Occipital lobe (tissue), 2 donors: ENCODE measurements around the gene GNAI2. TPM values are rescaled to one million over a fixed set of nuclear protein-coding genes. Genes with fewer than 3 reads are reported as not detected.
"Not testable (repeated sequence)": the region's sequence is repeated elsewhere in the genome, so short reads cannot be mapped to it uniquely, and the experiment has no call there.

Source experiments
- DNase-seq: peaks from one replicate; lab custom pipeline; 2025; lab: John Stamatoyannopoulos, UW
- total RNA-seq: library from RNA; depleted of rRNA; stranded (reverse); fragments of >200 nt; gene quantifications from one replicate; pipeline ENCODE4 v1.2.3, GENCODE V29; 2014

Gene GNAI2
- total RNA-seq, 1 donor from 2014 or later: 84.5 TPM

GRCh38 chr3:50226888-50227389, 9.1 kb upstream of the GNAI2 start:
- DNase-seq: peak; percentile 59

DNA sequence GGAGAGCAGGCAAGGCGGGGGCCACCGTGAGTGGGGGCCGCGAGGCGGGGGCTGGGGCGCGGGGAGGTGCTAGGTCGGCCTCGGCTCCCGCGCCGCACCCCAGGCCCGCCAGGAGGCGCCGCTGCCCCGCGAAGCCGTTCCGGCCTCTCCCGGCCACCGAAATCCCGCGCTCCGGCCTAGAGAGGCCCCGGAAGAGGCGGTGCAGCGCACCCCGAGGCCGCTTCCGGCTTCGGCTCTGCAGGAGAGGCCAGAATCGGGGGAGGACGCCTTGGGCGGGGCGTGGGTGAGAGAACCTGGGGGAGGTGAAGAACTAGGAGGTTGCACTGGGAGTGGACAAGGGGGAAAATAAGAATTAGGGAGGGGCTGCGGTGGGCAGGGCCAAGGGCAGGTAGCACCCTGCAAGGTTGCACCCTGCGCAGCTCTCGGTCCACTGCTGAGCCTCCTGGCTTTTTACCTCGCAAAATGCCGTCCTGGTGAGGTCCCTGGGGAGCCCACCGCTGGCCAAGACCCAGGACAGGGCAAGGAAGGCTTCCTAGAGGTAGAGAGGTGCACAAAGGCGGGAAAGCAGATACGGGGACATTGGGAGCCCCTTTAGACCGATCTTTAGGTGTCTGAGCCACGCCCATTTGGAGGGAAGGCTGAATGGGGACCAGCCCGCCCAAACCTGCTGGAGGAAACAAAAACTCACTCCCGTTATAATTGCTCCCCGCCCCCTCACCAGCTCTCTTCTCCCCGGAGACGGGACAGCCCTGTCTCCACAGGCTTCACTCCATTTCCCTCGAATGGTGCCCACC, 8.4 kb upstream of the GNAI2 start:
- peak; percentile 86 for DNase-seq

DNA sequence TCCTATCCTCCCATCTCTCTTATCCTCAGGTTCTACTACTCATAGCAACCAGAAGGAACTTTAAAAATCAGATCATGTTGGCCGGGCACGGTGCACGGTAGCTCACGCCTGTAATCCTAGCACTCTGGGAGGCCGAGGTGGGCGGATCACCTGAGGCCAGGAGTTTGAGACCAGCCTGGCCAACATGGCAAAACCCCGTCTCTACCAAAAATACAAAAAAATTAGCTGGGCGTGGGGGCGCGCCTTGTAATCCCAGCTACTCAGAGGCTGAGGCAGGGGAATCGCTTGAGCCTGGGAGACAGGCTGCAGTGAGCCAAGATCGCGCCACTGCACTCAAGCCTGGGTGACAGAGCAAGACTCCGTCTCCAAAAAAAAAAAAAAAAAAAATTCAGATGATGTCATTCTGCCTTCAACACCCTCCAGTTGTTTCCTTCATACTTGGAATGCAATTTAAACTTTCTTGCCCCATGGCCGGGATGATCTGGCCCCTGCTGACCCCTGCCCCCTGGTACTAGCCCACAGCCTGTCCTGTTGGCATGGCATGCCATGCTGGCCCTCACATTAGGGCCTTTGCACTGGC, 7.7 kb upstream of the GNAI2 start:
- not testable (repeated sequence) for DNase-seq

DNA sequence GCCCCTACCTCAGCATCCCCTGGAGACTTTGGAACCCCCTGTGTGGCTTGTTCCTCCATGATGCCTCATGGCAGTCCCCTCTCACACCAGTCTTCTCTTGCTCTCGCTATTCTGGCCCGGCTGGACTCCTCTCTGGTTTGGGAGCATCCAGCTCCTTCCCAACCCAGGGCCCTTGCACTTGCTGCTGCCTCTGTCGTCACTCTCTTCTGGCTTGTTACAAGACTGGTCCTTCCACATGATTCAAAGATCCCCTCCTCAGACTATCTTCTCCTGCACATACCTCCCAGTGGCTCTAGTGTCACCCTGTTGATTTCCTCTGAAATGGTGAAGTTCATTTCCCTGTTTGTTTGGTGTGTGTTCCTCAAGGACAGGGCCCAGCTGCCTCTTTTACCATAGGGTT, 6.5 kb upstream of the GNAI2 start:
- no peak for DNase-seq

DNA sequence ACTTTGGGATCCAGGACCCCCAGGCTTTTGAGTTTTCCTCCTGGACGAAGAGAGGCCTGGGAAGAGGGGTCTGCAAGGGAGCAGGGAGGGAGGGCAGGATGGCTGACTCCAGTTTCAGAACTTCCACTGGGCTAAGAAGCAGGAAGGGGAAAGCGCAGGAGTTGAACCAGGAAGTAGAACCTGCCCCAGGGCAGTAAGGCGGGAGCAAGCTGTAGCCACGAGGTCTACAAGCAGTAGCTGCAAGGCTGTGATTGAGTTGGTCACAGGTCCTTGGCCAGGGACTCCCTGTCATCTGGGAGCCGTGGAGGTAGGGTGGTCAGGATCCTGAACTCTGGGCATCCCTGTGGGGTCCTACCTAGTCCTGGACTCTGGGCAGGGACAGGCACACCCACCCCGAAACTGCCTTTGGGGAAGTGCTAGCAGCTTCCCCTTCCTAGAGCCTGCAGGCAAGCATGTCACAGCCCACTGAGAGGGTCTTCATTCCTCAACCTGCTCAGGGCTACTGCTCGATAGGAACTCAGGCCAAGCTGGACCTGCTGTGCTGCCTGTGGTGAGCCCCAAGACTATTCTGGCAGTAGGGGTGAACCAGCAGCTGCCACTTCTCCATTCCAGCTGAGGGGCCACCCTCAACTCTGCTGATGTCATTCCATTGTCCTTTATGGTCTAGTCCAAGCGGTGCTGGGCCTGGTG, 5.8 kb upstream of the GNAI2 start:
- DNase-seq: no peak

DNA sequence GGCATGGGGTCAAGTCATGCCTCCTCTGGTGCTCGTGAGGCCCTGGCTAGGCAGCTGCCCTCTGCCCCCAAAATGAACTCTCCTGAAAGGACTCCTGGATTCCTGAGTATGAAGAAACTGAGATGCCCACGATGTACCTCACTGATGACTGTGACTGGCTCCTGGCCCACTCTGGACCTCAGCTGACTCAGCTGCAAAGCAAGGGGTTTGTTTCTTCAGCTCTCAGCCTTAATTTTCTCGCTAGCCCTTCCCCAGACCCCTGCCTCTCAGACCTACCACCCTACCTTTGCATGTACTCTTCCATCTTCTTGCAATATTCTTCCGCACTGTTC, 5.2 kb upstream of the GNAI2 start:
- DNase-seq: no peak

DNA sequence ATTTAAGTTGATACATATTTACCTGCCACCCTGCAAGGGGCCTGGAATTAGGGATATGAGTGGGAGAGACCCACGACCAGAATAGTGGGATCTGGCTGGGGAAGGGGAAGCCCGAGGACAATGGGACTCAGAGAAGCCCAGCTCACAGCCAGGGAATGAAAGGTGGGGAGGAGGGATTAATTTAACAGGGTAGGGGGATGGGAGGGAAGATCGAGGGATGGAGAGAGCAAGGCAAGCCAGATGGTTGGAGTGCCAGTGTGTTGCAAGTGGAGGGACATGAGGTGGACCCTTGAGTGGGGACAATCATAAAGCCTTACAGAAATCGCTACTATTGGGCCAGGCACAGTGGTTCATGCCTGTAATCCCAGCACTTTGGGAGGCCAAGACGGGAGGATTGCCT, 4.4 kb upstream of the GNAI2 start:
- no peak for DNase-seq

GRCh38 chr3:50232303-50232702, 3.7 kb upstream of the GNAI2 start:
- DNase-seq: no peak

DNA sequence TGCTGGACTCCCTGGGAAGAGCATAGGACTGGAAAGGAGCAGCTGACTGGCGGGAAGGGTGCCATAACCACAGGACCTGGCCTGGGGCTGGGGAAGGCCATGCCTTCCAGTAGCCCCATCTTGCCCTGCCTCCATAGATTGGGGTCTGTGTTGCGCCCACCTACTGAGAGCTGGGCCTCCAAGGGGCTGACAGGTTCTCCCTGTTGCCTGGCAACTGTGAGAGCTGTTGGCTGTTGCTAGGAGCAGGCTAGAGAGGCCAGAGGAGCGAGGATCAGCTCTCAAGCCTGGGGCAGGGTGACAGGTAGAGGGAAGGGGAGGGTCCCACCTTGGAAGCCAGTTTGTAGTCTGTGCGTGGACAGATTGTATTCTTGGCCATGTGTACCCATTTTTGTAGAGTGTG, 2.8 kb upstream of the GNAI2 start:
- no peak for DNase-seq

- no peak for DNase-seq
Measured at GRCh38 chr3:50236484-50237132, 604 bp downstream of the GNAI2 start.

DNA sequence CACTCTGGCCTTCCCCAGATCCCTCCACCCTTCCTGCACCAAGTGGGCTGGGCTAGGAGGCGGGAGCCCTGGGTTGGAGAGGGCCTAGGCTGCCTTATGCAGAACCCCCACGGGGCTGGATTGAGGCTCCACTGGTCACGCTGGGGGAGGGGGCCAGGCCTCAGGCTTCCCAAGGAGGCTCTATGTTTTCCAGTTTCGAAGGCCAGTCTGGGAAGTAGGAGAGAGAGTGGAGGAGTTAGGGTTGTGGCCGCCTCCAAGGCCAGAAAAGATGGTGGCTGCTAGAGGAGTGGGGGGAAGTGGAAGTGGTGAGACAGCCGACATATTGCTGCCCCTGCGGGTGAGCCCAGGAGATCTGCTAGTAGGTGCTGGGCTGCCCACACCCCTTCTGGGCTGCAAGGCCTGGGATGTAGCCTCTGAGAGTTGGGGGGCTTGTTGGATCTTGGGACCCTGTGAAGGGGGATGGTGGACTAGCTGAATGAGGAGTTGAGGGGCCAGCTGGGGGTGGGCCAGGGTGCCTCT, 1.2 kb downstream of the GNAI2 start:
- DNase-seq: no peak

GRCh38 chr3:50237754-50238548, 1.9 kb downstream of the GNAI2 start:
- DNase-seq: peak; percentile 58

GRCh38 chr3:50238549-50239026, 2.6 kb downstream of the GNAI2 start:
- DNase-seq: peak; percentile 68

DNA sequence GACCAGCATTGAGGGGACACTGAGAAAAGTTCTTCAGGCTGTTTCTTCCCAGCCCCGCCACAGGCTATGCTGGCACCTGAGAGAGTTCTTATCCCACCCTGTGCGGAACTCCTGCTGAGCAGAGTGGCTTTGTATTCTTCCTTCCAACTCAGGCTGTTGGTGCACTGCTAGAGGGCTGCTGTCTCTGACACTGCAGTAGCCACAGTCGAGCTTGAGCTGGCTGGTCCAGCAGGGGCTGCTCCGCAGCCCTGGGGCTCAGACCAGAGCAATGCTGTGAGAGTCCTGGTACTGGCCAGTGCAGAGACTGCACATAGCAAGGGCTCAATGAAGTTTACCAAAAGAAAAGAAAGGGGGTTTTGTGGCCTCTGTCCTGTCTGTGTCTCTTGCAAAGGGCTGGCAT, 3.6 kb downstream of the GNAI2 start:
- DNase-seq: no peak

DNA sequence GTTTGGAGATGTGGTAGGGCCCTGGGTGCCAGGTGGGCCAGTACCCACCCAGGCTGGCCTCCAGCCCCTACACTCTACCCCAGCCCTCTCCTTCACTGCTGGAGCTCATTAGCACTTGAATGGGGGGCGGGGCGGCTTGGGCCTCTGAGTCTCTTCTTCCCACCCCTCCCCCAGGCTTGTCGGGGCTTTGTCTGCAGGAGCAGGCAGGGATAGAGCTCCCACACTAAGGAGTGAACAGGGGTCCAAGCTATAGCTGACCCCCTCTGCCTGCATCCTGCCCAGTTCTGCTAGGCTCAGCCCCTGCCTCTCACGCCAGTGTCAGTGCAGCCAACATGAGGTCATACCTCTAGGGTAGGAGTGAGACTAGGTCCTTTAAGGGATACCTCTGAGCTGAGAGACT, 5.2 kb downstream of the GNAI2 start:
- DNase-seq: no peak

DNA sequence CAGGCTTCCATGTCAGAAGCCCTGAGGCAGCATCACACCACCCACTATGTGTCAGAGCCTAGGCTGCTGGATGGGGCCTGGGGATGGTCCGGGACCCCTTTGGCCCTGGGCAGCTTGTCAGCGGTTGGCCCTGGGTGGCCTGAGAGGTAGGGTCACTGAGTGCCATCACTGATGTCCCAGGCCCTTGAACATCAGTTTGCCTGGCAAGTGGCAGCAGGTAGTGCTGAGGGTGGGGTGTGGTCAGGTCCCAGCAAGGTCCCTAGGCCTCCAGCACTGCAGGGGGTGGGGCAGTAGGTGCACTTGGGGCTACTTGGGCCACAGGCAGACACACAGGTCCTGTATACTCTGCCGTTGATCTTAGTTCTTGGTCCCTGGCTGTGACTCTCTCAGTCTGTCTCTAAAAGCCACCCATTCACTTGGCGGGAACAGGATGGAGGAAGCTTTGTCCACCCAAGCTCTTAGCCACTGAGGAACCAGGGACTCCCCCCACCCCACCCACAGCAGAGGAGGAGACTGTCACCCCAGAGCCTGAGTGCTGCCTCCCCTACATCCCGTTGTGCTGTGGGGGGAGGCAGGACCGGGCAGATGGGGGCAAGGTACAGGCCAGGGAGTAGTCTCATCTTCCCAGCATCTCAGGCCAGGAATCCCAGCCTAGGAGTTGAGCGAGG, 5.8 kb downstream of the GNAI2 start:
- DNase-seq: no peak

GRCh38 chr3:50242381-50242770, 6.4 kb downstream of the GNAI2 start:
- DNase-seq: no peak

DNA sequence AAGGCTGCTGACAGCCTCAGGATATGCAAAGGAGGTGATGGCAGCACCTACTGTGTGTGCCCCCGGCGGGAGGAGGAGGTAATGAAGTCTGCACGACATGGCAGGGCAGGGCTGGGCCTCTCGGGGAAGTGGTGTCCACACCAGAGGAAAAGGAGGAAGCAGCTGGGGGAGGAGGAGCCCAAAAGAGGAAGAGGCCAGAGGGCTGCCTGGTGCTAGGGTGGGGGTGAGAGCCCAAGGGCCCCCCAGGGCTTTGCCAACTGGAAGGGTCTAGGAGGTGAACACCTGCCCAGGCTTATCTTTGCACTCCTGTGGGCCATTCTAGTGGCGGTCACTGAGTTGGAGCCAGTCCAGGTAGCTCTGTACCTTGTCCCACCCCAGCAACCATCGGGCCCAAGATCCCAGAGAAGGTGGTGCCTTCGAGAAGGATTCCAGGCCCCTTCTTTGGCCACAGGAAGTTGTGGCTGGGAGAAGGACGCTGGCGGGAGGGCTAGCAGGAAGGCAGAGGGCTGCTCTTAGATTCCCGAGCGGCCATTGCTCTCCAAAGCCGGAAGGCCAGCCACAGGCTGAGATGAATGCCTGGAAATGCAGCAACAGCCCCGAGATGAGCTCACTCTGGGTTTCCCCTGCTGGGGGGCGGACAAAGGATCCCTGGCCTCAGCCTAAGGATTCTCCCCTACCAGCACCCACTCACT, 7.0 kb downstream of the GNAI2 start:
- no peak for DNase-seq

DNA sequence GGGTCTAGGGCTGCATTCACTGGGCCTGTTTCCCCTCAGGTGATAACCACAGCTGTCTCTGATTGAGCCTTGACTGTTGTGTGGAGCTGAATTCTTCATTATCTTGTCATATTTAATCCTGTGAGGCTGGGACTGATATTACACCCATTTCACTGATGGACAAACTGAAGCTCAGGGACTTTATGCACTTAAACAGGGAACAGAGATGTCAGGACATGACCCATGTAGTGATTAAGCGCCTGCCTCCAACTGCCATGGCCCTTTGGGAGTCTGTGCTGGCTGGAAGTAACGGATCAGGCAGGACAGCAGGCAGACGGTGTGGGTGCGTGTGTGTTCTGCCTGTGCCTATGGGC, 7.5 kb downstream of the GNAI2 start:
- no peak for DNase-seq

DNA sequence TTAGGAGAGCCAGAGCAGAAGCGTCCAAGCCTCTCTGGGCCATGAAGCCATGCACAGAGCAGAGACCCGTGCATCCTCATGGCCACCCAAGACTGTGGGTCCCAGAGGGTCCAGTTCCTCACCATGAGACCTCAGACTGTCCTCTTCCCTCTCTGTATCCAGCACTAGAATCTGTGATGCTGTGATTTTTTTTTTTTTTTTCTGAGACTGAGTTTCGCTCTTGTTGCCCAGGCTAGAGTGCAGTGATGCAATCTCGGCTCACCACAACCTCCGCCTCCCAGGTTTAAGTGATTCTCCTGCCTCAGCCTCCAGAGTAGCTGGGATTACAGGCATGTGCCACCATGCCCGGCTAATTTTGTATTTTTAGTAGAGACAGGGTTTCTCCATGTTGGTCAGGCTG, 8.8 kb downstream of the GNAI2 start:
- DNase-seq: not testable (repeated sequence)
